Mucosa of rectum (tissue), 2 donors: ENCODE measurements around the gene TEX26.
"Not testable (repeated sequence)": the region's sequence is repeated elsewhere in the genome, so short reads cannot be mapped to it uniquely, and the experiment has no call there.

ENCODE experiments used
- H3K27ac ChIP-seq, 2 donors: one replicate each; pipeline ENCODE4 v1.7.0; 2013; ENCODE audit warnings: inconsistent platforms in 2 of 2, low read depth in 2 of 2, low read length in 2 of 2
- H3K27me3 ChIP-seq, 2 donors: one replicate each; pipeline ENCODE4 v1.7.0; 2013; ENCODE audit warnings: low read length in 2 of 2; ENCODE audit not compliant: control insufficient read depth in 2 of 2, insufficient read depth in 2 of 2
- H3K36me3 ChIP-seq, 2 donors: one replicate each; pipeline ENCODE4 v1.7.0; 2013; ENCODE audit warnings: low read length in 2 of 2; ENCODE audit not compliant: control insufficient read depth in 2 of 2, insufficient read depth in 2 of 2
- H3K4me1 ChIP-seq, 2 donors: one replicate each; pipeline ENCODE4 v1.7.0; 2013; ENCODE audit warnings: low read length in 2 of 2, mild to moderate bottlenecking in 1 of 2; ENCODE audit not compliant: control insufficient read depth in 2 of 2, insufficient read depth in 2 of 2
- H3K4me3 ChIP-seq, 2 donors: one replicate each; pipeline ENCODE4 v1.7.0; 2013; ENCODE audit warnings: low read length in 2 of 2
- H3K9ac ChIP-seq, 2 donors: one replicate each; pipeline ENCODE4 v1.7.0; 2013; ENCODE audit warnings: low read length in 2 of 2, low read depth in 1 of 2, mild to moderate bottlenecking in 1 of 2
- H3K9me3 ChIP-seq, 2 donors: one replicate each; pipeline ENCODE4 v1.7.0; 2013; ENCODE audit warnings: low read length in 2 of 2; ENCODE audit not compliant: control insufficient read depth in 2 of 2
- donor health status: healthy.
- donor health status: Normal muscosa, but diverticular disease.

Gene TEX26

DNA sequence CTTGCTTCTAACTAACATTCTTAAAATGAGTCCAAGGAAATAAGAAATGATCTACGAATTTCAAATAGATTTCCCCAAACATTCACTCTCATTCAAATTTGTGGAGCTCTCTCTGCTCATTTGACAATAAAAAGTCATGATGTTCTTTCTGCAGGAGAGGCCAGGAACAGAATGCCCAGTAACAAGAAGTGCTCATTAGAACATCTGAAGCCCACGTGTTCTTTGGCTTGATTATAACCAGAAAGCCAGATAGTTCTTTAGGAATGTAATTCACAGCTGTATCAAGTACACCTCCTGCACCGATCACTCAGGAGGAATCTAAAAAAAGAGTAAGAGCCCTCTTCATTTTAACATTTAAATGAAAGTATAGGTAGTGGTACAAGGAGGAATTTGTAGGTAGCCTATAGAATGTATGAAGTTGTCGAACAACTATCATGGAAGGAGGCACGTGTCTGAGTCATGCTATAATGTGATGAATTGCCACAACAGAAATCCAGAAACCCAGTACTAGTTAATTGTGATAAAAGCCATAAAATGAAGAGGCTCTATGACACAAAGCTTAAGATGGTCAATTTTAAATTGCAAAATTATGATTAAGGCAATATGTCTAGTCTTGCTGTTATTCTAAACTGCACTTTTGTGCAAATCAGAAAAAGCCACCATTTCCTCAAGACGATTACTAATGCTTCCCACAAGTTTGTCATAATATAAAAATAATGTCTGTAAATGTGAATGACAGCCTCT, 13.6 kb upstream of the TEX26 start:
- Histone ChIP-seq H3K4me1 (no peaks in the 10 kb centered on the region), H3K9me3 (no peaks in the 10 kb centered on the region), H3K27ac (no peak overlapping the region)

DNA sequence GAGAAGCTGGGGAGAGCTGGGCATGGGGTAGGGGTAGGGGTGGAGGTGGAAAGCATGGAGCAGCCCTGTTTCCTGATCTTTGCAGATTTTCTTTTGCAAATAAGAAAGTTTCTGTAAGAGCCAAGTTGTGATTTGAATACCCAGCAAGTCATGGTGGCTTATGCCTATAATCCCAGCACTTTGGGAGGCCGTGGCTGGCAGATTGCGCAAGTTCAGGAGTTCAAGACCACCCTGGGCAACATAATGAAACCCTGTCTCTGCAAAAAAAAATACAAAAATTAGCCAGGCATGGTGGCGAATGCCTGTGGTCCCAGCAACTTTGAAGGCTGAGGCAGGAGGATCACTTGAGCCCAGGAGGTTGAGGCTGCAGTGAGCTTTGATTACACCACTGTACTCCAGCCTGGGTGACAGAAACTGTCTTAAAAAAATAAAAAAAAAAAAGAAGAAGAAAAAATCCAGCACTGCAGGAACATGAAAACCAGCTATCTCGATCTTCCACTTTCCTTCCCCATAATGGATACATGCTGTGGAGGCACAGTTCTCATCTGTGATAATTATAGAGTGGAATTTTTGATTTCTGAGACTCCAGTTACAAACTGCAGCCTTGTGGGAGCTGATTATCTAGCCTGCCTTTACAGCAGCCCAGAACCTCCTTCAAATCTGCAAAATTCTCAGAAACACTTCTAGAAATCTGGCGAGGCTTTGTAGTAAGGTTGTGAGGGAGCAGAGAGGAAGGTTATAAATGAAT, 12.1 kb upstream of the TEX26 start:
- no peak overlapping the region for H3K9ac ChIP-seq
- H3K9me3 ChIP-seq = no peaks in the 10 kb centered on the region
- no peaks in the 10 kb centered on the region for H3K4me1 ChIP-seq
- H3K36me3 ChIP-seq = no peaks in the 10 kb centered on the region
- no peak overlapping the region for H3K4me3 ChIP-seq
- H3K27ac ChIP-seq = no peak overlapping the region
- no peaks in the 10 kb centered on the region for H3K27me3 ChIP-seq

More for the DNA sequence above, 13.6 kb upstream of the TEX26 start:
- peaks cover 0 to 2% of the 10 kb centered on the region in 2 donors for H3K27me3 ChIP-seq
- H3K36me3 ChIP-seq = no peaks in the 10 kb centered on the region
- no peak overlapping the region for H3K4me3 ChIP-seq
- no peak overlapping the region for H3K9ac ChIP-seq

DNA sequence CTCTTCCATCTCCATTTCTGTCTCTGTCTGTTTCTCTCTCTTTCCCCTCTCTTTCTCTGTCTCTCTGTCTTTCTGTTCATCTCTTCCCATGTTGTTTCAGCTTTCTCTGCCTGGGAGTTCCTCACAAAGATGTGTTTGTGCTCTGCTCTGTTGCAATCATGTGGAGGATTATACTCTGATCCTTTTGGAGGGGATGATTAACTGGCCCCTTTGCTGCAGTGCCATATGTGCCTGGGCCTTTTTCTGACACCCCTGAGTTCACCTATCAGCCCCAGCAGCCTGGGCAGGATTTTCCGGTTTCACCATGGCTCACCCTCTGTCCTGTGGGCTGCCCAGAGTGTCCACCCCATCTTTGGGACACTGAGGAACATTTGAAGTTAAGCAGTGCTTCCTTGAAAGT, 9.0 kb upstream of the TEX26 start:
- no peak overlapping the region for H3K9ac ChIP-seq
- no peaks in the 10 kb centered on the region for H3K36me3 ChIP-seq
- H3K27ac ChIP-seq = no peak overlapping the region
- H3K4me3 ChIP-seq = no peak overlapping the region
- no peaks in the 10 kb centered on the region for H3K4me1 ChIP-seq
- H3K9me3 ChIP-seq = no peaks in the 10 kb centered on the region
- no peaks in the 10 kb centered on the region for H3K27me3 ChIP-seq

GRCh38 chr13:30924721-30925120, 7.7 kb upstream of the TEX26 start:
- Histone ChIP-seq H3K9me3 (no peaks in the 10 kb centered on the region), H3K4me1 (no peaks in the 10 kb centered on the region), H3K4me3 (no peak overlapping the region), H3K27me3 (no peaks in the 10 kb centered on the region), H3K27ac (no peak overlapping the region), H3K9ac (no peak overlapping the region), H3K36me3 (no peaks in the 10 kb centered on the region)

- H3K27ac ChIP-seq = no peak overlapping the region
- H3K27me3 ChIP-seq = no peaks in the 10 kb centered on the region
- no peak overlapping the region for H3K4me3 ChIP-seq
- H3K9me3 ChIP-seq = no peaks in the 10 kb centered on the region
- no peak overlapping the region for H3K9ac ChIP-seq
- no peaks in the 10 kb centered on the region for H3K36me3 ChIP-seq
- H3K4me1 ChIP-seq = no peaks in the 10 kb centered on the region
These were observed 7.0 kb upstream of the TEX26 start for GRCh38 chr13:30925429-30925828.

GRCh38 chr13:30926781-30927180, 5.7 kb upstream of the TEX26 start:
- no peak overlapping the region for H3K9ac ChIP-seq
- no peaks in the 10 kb centered on the region for H3K36me3 ChIP-seq
- no peaks in the 10 kb centered on the region for H3K4me1 ChIP-seq
- H3K27me3 ChIP-seq = no peaks in the 10 kb centered on the region
- no peak overlapping the region for H3K27ac ChIP-seq
- H3K4me3 ChIP-seq = no peak overlapping the region
- no peaks in the 10 kb centered on the region for H3K9me3 ChIP-seq

DNA sequence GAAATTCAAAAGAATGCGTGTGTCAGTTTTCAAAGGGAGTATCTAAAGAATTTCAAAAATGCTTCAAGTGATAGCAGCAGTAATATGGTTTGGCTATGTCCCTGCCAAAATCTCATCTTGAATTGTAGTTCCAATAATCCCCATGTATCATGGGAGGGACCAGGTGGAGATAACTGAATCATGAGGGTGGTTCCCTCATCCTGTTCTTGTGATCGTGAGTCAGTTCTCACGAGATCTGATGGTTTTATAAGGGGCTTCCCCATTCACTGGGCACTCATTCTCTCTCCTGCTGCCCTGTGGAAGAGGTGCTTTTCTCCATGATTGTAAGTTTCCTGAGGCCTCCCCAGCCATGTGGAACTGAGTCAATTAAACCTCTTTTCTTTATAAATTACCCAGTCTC, 5.3 kb upstream of the TEX26 start:
- not testable (repeated sequence) for H3K27me3 ChIP-seq, H3K4me1 ChIP-seq, H3K27ac ChIP-seq, H3K4me3 ChIP-seq, H3K9me3 ChIP-seq, H3K36me3 ChIP-seq, H3K9ac ChIP-seq

DNA sequence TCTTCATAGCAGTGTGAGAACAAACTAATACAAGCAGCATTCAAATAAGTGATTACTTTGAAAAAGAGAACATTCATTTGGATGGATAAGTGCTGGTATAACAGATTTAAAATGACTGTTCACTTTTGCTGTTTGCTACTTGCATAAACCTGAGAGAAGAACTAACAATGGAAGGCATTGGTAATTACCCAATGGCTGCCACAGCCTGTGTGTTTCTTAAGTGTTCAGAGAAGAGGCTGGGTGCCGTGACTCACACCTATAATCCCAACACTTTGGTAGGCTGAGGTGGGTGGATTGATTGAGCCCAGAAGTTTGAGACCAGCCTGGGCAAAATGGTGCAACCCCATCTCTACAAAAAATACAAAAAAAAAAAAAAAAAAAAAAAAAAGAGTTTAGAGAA, 4.9 kb upstream of the TEX26 start:
- Histone ChIP-seq H3K9me3 (no peaks in the 10 kb centered on the region), H3K36me3 (no peaks in the 10 kb centered on the region), H3K4me1 (no peaks in the 10 kb centered on the region), H3K27ac (no peak overlapping the region), H3K9ac (no peak overlapping the region), H3K27me3 (no peaks in the 10 kb centered on the region), H3K4me3 (no peak overlapping the region)

DNA sequence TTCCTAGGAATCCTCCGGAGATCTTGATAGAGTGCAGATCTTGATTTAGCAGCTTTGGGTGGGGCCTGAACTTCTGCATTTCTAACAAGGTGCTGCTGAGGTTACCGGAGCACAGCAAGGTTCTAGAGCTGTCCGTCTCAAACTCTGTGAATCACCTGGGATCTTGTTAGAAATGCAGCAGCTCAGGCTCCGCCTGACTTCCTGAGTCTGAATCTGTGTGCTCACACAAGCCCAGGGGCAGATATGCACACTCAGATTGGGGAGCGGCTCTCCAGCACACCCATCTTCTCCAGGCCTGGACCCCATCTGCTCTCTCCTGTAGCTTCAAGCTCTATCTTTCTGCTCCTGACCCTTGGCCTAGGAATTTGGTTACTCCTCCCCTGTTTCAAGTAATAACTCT, 3.5 kb upstream of the TEX26 start:
- Histone ChIP-seq H3K4me1 (no peaks in the 10 kb centered on the region), H3K27ac (no peak overlapping the region), H3K27me3 (peaks cover 0 to 3% of the 10 kb centered on the region in 2 donors), H3K9ac (no peak overlapping the region), H3K4me3 (no peak overlapping the region), H3K9me3 (no peaks in the 10 kb centered on the region), H3K36me3 (no peaks in the 10 kb centered on the region)

GRCh38 chr13:30933354-30933670, 856 bp downstream of the TEX26 start:
- Histone ChIP-seq H3K27me3 (peaks cover 0 to 3% of the 10 kb centered on the region in 2 donors), H3K36me3 (no peaks in the 10 kb centered on the region), H3K4me3 (no peak overlapping the region), H3K4me1 (no peaks in the 10 kb centered on the region), H3K9ac (no peak overlapping the region), H3K27ac (no peak overlapping the region), H3K9me3 (no peaks in the 10 kb centered on the region)
